Mesenchymal stem cell (in vitro differentiated cells and primary cell): ENCODE data around the gene RALGPS1.
A peak's percentile ranks its signal among the peaks of the same experiment; 100 is the strongest.

ENCODE experiments used
- DNase-seq: peaks from one replicate; pipeline ENCODE4 v3.0.0-alpha.2; 2013
- H2AFZ ChIP-seq: one replicate; pipeline ENCODE4 v1.6.1; 2013; ENCODE audit warnings: low read depth, mild to moderate bottlenecking, control low read depth, inconsistent platforms, low read length, moderate library complexity
- H2AK5ac ChIP-seq: 2 replicates; pipeline ENCODE4 v1.6.1; 2013; ENCODE audit warnings: low read length, moderate library complexity, mild to moderate bottlenecking, inconsistent platforms; ENCODE audit not compliant: severe bottlenecking
- H2BK120ac ChIP-seq: one replicate; pipeline ENCODE4 v1.6.1; 2013; ENCODE audit warnings: low read depth, mild to moderate bottlenecking, inconsistent platforms, low read length, moderate library complexity
- H2BK12ac ChIP-seq, 2 experiments: one replicate each; pipeline ENCODE4 v1.6.1; 2013; ENCODE audit warnings: inconsistent platforms in 2 of 2, low read length in 2 of 2, mild to moderate bottlenecking in 2 of 2, moderate library complexity in 2 of 2, control low read depth in 1 of 2
- H2BK15ac ChIP-seq: one replicate; pipeline ENCODE4 v1.6.1; 2013; ENCODE audit warnings: mild to moderate bottlenecking, low read depth, inconsistent platforms; ENCODE audit not compliant: poor library complexity, severe bottlenecking
- H2BK5ac ChIP-seq: 2 replicates; pipeline ENCODE4 v1.6.1; 2013; ENCODE audit warnings: low read depth, mild to moderate bottlenecking, low read length, control low read depth, inconsistent platforms; ENCODE audit not compliant: poor library complexity, severe bottlenecking
- H3K14ac ChIP-seq, 2 experiments: one replicate each; pipeline ENCODE4 v1.6.1; 2013; ENCODE audit warnings: inconsistent platforms in 2 of 2, low read length in 2 of 2, control low read depth in 1 of 2, mild to moderate bottlenecking in 1 of 2, moderate library complexity in 1 of 2
- H3K18ac ChIP-seq, 2 experiments: one replicate each; pipeline ENCODE4 v1.6.1; 2013; ENCODE audit warnings: inconsistent platforms in 2 of 2, low read length in 2 of 2, control low read depth in 1 of 2, low read depth in 1 of 2, mild to moderate bottlenecking in 1 of 2
- H3K23ac ChIP-seq, 2 experiments: one replicate each; pipeline ENCODE4 v1.6.1; 2013; ENCODE audit warnings: inconsistent platforms in 2 of 2, low read length in 2 of 2, mild to moderate bottlenecking in 2 of 2, moderate library complexity in 2 of 2, control low read depth in 1 of 2
- H3K27ac ChIP-seq: 2 replicates; pipeline ENCODE4 v1.5.1; 2013; ENCODE audit warnings: mild to moderate bottlenecking, moderate library complexity, low read length, control low read depth, inconsistent platforms; ENCODE audit not compliant: poor library complexity, severe bottlenecking
- H3K27me3 ChIP-seq, 2 experiments: 2 replicates each; pipeline versions ENCODE4 v1.6.1 to v1.7.0; 2013; ENCODE audit warnings: low read length in 2 of 2, mild to moderate bottlenecking in 2 of 2, moderate library complexity in 2 of 2, control low read depth in 1 of 2, inconsistent platforms in 1 of 2; ENCODE audit not compliant: control insufficient read depth in 1 of 2, insufficient read depth in 1 of 2
- H3K36me3 ChIP-seq, 2 experiments: 2 replicates each; pipeline versions ENCODE4 v1.6.1 to v1.7.0; 2013; ENCODE audit warnings: low read length in 2 of 2, control low read depth in 1 of 2, inconsistent platforms in 1 of 2, low read depth in 1 of 2, mild to moderate bottlenecking in 1 of 2; ENCODE audit not compliant: insufficient read depth in 2 of 2, control insufficient read depth in 1 of 2
- H3K4ac ChIP-seq, 2 experiments: one replicate each; pipeline ENCODE4 v1.6.1; 2013; ENCODE audit warnings: inconsistent platforms in 2 of 2, low read length in 2 of 2, mild to moderate bottlenecking in 2 of 2, moderate library complexity in 2 of 2, control low read depth in 1 of 2, low read depth in 1 of 2
- H3K4me1 ChIP-seq: 2 replicates; pipeline ENCODE4 v1.6.1; 2013; ENCODE audit warnings: low read depth, low read length, control low read depth; ENCODE audit not compliant: control insufficient read depth, insufficient read depth
- H3K4me2 ChIP-seq: 2 replicates; pipeline ENCODE4 v1.6.1; 2013; ENCODE audit warnings: low read length, mild to moderate bottlenecking, inconsistent platforms; ENCODE audit not compliant: poor library complexity, severe bottlenecking
- H3K4me3 ChIP-seq, 2 experiments: 2 replicates each; pipeline versions ENCODE4 v1.5.1 to v1.7.0; 2013; ENCODE audit warnings: low read length in 2 of 2, mild to moderate bottlenecking in 2 of 2, control low read depth in 1 of 2, low read depth in 1 of 2; ENCODE audit not compliant: insufficient read depth in 1 of 2
- H3K79me1 ChIP-seq: replicated peaks from 2 replicates; pipeline ENCODE4 v1.6.1; 2013; ENCODE audit warnings: mild to moderate bottlenecking, control low read depth, low read length, inconsistent platforms; ENCODE audit not compliant: poor library complexity, severe bottlenecking
- H3K9ac ChIP-seq: 2 replicates; pipeline ENCODE4 v1.7.0; 2013; ENCODE audit warnings: mild to moderate bottlenecking, low read length, moderate library complexity
- H3K9me3 ChIP-seq: 2 replicates; pipeline ENCODE4 v1.7.0; 2013; ENCODE audit warnings: mild to moderate bottlenecking, low read length; ENCODE audit not compliant: control insufficient read depth
- H4K8ac ChIP-seq: one replicate; pipeline ENCODE4 v1.6.1; 2013; ENCODE audit warnings: inconsistent platforms, mild to moderate bottlenecking, low read length, moderate library complexity
- H4K91ac ChIP-seq: one replicate; pipeline ENCODE4 v1.6.1; 2013; ENCODE audit warnings: mild to moderate bottlenecking, low read length, inconsistent platforms
- WGBS: methylation state at CpG from one replicate; pipeline ENCODE4 v1.1.7; 2013; ENCODE audit warnings: mixed read lengths; 5-methylcytosine and 5-hydroxymethylcytosine counted together

The RALGPS1 gene

DNA sequence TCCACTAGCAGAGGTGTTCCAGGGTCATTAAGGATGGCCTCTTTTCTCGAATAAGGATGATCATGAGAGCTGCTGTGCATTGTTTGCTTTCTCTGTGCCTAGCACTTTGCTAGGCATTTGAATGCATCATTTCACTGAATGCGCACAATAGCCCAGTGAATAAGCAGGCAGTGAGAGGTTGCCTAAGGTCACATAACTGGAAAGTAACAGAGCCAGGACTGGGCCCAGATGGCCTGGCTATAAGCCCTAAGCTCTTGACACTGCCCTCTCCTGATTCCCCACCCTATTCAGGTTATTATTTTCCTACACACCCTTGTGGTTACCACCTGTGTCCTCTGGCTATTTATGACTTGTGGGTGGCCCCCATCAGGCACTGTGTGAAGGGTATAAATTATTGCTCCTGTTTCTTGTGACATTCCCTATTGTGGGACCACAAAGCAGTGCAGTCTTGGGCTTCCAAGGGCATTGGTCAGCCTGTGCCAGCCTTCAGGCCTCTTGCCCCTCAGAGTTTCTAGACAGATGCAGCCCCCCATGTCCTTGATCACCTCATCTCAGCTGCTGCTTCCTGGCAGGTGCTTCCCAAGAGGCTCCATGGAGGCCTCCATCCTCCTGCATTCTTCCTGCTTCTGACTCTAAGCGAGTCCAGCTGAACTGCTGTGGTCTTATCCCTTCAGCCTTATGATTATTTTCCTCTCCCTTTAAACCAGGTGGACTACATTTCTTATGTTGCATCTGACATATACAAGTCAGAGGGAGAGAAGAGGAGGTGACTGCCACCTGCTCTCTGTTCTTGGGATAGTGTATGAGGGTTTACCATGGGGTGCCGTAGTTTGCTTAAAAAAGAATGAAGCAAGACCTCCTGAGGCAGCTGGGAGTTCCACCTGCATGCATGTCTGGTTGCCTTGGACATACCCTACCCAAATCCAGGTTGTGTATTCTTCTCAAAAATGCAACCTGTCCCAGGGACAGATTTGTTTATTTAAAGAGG, 160.3 kb downstream of the RALGPS1 start:
- Histone ChIP-seq H2BK5ac (no peak overlapping the region), H2BK120ac (no peak overlapping the region), H3K9ac (no peak overlapping the region), H3K4ac (no peak overlapping the region), H2AK5ac (no peak overlapping the region), H2BK12ac (peak overlapping the region in 1 of 2 experiments; percentile 32), H3K9me3 (peaks cover 12% of the 10 kb centered on the region), H4K91ac (no peak overlapping the region), H3K27ac (no peak overlapping the region), H3K14ac (no peak overlapping the region), H3K36me3 (no peaks in the 10 kb centered on the region), H3K23ac (no peak overlapping the region), H4K8ac (no peak overlapping the region), H2AFZ (no peak overlapping the region), H3K4me1 (peaks cover 4% of the 10 kb centered on the region), H2BK15ac (no peak overlapping the region), H3K27me3 (peaks cover 0 to 30% of the 10 kb centered on the region in 2 experiments), H3K79me1 (no peaks in the 10 kb centered on the region), H3K4me3 (no peak overlapping the region), H3K4me2 (no peak overlapping the region), H3K18ac (no peak overlapping the region)
- 86% methylated on average over 4 of the region's 4 CpGs for WGBS
- no peak for DNase-seq

DNA sequence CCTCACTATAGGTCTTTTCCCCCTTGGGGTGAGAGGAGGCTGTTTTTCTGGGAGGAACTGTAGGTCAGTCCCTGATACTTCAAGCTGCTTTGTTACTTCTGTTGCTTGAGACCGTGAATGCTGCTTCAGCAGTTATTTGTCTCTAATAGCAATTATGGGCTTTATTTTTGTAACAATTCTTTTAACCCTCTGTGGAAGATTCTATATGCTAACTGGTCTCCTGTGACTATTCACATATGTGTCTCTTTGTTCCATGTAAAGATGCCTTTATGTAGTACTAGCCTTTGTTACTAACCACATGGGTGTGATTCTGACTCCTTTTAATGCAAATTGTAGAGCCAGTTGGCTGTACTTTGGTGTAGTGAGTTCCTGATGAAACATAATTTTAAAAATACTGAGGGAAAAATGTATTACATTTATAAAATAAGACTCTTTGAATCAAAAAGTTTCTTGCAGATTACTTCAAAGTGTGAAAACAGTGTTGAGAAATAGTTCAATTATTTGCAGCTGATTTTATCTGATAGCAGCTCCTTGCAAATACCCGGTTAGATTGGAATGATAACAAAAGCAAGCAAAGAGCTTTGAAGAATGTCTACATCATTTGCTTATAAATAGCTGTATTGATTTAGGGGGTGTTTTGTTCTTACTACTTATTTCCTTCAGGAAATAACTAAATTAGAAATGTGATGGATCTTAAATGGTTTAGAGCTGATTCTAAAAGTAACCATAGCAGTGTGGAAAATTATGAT, 161.2 kb downstream of the RALGPS1 start:
- H3K27me3 ChIP-seq, result peaks cover 0 to 30% of the 10 kb centered on the region in 2 experiments
- H2BK12ac ChIP-seq, result no peak overlapping the region
- H2AFZ ChIP-seq, result no peak overlapping the region
- no peak overlapping the region for H2BK120ac ChIP-seq
- no peak overlapping the region for H2AK5ac ChIP-seq
- H3K18ac ChIP-seq, result no peak overlapping the region
- no peak overlapping the region for H2BK5ac ChIP-seq
- no peak overlapping the region for H3K9ac ChIP-seq
- no peak overlapping the region for H3K27ac ChIP-seq
- peaks cover 12% of the 10 kb centered on the region for H3K9me3 ChIP-seq
- no peak overlapping the region for H4K8ac ChIP-seq
- H3K4me3 ChIP-seq, result no peak overlapping the region
- H3K4ac ChIP-seq, result no peak overlapping the region
- no peak overlapping the region for H3K4me2 ChIP-seq
- H3K4me1 ChIP-seq, result peaks cover 4% of the 10 kb centered on the region
- no peak overlapping the region for H2BK15ac ChIP-seq
- 13% methylated on average over 1 of the region's 2 CpGs for WGBS
- no peak for DNase-seq
- H3K14ac ChIP-seq, result no peak overlapping the region
- H3K23ac ChIP-seq, result no peak overlapping the region
- no peak overlapping the region for H4K91ac ChIP-seq
- no peaks in the 10 kb centered on the region for H3K36me3 ChIP-seq
- H3K79me1 ChIP-seq, result no peaks in the 10 kb centered on the region

DNA sequence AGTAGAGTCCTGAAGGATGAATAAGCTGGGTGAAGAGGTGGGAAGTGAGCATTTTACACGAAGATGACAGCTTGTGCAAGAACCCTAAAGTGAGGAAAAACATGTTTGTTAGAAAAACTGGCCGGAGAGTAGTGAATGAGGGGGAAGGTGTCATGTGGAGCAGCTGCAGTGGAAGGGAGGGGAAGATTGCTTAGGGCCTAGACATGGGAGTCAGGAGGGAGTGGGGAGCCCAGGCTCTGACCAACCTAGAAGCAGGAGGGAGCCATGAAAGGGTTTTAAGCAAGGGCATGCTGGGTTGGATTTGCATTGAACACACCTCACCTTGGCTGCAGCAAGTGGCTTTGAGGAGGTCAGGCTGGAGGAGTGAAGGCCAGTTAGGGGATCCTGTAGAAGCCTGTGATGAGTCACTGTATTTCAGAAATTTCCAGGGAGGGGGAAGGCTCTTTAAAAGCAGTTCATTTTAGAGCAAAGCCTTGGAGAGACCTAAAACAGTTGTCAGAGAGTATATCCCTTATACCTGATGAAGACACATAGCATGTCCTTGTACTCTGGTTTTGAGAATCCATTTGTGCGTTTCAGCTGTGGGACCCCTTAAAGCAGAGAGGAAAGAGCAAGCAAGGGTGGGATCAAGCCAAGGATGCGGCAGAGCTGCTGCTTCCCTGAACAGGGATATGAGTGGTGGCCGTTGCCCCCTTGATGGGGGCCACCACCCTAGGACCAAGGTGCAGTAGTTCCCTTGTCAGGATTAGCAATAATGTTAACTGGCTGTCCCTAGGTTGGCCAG, 162.5 kb downstream of the RALGPS1 start:
- Histone ChIP-seq H2BK12ac (peak overlapping the region; percentile 40 to 66), H2BK15ac (no peak overlapping the region), H4K91ac (peak overlapping the region; percentile 65), H3K9me3 (peaks cover 2% of the 10 kb centered on the region), H3K4ac (no peak overlapping the region), H3K27ac (no peak overlapping the region), H3K18ac (peak overlapping the region in 1 of 2 experiments; percentile 49), H4K8ac (peak overlapping the region; percentile 51), H3K4me1 (peaks cover 4% of the 10 kb centered on the region), H2BK5ac (no peak overlapping the region), H3K23ac (no peak overlapping the region), H3K9ac (peak overlapping the region; percentile 70), H3K4me3 (no peak overlapping the region), H2BK120ac (no peak overlapping the region), H3K79me1 (no peaks in the 10 kb centered on the region), H3K27me3 (peaks cover 0 to 30% of the 10 kb centered on the region in 2 experiments), H3K4me2 (no peak overlapping the region), H2AFZ (no peak overlapping the region), H2AK5ac (no peak overlapping the region), H3K14ac (peak overlapping the region in 1 of 2 experiments; percentile 88), H3K36me3 (no peaks in the 10 kb centered on the region)
- 71% methylated on average over 5 of the region's 5 CpGs for WGBS
- DNase-seq, result peak; percentile 14
